Stimulated activated CD8-positive, alpha-beta memory T cell treated with anti-CD3 and anti-CD28 coated beads, Interleukin-2, amount 100 ng/mL, for 48 hours (primary cell): ENCODE measurements around the gene ACSM3.
"Not testable (repeated sequence)": the region's sequence is repeated elsewhere in the genome, so short reads cannot be mapped to it uniquely, and the experiment has no call there.

Source experiments
- DNase-seq, 2 donors: peaks; one replicate each; pipeline ENCODE4 v3.0.0-alpha.2; 2020; ENCODE audit warnings: low read depth in 2 of 2

ACSM3 gene

GRCh38 chr16:20755238-20755637, 8.6 kb upstream of the ACSM3 start:
- DNase-seq: no peak

DNA sequence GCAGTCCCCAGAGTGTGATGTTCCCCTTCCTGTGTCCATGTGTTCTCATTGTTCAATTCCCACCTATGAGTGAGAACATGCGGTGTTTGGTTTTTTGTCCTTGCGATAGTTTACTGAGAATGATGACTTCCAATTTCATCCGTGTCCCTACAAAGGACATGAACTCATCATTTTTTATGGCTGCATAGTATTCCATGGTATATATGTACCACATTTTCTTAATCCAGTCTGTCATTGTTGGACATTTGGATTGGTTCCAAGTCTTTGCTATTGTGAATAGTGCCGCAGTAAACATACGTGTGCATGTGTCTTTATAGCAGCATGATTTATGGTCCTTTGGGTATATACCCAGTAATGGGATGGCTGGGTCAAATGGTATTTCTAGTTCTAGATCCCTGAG, 8.0 kb upstream of the ACSM3 start:
- not testable (repeated sequence) for DNase-seq

GRCh38 chr16:20760346-20760745, 3.5 kb upstream of the ACSM3 start:
- DNase-seq: no peak

DNA sequence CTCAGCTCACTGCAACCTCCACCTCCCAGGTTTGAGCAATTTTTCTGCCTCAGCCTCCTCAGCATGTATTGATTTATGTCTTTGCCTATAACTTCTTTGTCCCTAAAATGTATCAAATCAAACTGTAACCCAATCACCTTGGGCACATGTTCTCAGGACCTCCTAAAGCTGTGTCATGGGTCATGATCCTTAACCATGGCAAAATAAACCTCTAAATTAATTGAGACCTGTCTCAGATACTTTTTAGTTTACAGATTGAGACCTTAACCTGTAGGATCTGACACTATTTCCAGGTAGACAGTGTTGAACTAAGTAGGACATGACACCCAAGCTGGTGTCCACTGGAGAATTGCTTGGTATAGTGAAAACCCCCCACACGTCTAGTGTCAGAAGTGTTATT, 2.6 kb upstream of the ACSM3 start:
- no peak for DNase-seq

DNA sequence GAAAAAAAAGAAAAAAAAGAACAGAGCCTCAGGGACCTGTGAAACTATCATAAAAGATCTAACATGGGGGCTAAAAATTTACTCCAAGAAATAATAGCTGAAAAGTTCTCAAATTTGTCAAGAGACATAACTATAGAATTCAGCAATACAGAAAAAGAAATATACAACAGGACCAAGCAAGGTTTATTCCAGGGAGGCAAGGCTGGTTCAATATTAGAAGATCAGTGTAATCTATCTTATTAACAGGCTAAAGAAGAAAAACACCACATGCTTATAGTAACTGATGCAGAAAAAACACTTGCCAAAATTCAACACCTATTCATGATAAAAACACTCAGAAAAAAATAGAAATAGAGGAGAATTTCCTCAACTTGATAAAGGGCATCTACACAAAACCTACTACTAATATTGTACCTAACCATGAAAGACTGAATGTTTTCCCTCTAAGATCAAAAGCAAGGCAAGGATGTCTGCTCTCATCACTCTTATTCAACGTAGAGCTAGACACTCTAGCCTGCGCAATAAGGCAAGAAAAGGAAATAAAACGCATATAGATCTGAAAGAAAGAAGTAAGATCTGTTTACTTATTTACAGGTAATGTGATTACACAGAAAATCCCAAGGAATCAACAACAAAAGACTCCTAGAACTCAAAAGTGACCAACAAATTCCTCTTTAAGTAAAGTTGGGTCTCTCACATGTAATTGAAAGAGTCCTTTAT, 1.2 kb upstream of the ACSM3 start:
- no peak for DNase-seq

- not testable (repeated sequence) for DNase-seq
These were observed 634 bp downstream of the ACSM3 start for GRCh38 chr16:20764448-20764847.

GRCh38 chr16:20765732-20766131, 1.9 kb downstream of the ACSM3 start:
- no peak for DNase-seq

- DNase-seq: no peak
These were observed 2.5 kb downstream of the ACSM3 start for GRCh38 chr16:20766294-20766693.

DNA sequence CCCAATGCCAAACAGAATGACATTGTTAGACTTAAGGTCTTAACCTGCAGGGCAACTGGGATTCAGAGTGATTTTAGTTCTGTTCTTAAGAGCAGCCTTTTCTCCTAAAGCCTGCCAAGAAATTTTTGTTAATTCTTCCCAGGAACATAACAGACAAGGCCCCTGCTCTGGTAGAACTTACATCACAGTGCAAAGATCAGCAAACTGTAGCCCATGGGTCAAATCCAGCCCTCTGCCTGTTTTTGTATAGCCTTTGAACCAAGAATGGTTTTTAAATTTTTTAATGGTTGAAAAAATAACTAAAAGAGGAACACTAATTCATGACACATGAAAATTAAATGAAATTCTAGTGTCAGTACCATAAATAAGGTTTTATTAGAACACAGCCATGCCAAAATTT, 3.8 kb downstream of the ACSM3 start:
- no peak for DNase-seq

DNA sequence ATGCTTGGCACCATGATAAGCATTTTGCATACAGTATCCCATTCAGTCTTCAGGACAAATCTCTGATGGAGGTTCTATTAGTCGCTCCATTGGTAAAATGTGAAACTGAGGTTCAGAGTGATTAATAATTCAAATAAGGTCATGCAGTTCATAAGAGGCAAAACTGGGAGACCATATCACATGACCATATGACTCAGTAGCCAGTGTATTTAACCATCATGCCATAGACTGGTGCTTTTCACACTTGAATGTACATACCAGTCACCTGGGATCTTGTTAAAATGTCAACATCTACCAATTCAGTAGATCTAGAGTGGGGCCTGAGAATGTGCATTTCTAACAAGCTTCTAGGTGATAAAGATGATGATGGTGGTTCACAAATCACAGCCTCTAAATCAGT, 4.3 kb downstream of the ACSM3 start:
- no peak for DNase-seq

- DNase-seq: no peak
These were observed 5.0 kb downstream of the ACSM3 start for GRCh38 chr16:20768818-20769217.

GRCh38 chr16:20773679-20774078, 9.9 kb downstream of the ACSM3 start:
- no peak for DNase-seq

DNA sequence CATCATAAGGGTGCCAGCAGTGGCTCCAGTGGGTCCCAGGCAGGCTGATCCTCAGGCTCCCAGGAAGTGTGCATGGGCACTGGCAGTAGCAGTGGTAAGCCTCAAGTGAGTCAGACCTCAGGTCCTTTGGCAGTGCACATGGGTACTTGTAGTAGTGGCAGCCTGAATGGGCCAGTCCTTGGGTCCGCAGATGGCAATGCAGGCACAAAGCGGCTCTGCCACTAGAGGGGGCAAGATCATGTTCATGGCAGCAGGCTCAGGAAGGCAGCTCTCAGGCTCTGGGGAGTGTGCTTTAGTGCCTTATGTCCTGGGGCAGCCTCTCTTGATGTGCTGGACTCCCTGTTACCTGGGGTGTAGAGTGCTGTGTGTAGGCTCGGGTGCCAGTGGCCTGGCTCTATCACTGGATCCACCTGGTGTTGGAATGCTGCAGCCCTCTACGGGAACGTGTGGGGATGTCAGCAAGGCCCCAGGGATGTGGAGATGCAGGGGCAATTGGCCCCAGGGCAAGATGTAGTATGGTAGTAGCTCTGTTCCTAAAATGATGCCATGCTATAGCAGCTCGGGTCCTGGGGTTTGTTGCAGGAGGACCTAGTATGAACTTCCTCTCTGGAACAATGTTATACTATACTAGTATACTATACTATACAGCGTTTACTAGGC, 11.0 kb downstream of the ACSM3 start:
- peak; percentile 48 to 49 for DNase-seq

GRCh38 chr16:20781697-20782096, 17.9 kb downstream of the ACSM3 start:
- DNase-seq: no peak

- no peak for DNase-seq
These were observed 18.7 kb downstream of the ACSM3 start for GRCh38 chr16:20782470-20782869.

- no peak for DNase-seq
These were observed 20.4 kb downstream of the ACSM3 start for GRCh38 chr16:20784204-20784603.

DNA sequence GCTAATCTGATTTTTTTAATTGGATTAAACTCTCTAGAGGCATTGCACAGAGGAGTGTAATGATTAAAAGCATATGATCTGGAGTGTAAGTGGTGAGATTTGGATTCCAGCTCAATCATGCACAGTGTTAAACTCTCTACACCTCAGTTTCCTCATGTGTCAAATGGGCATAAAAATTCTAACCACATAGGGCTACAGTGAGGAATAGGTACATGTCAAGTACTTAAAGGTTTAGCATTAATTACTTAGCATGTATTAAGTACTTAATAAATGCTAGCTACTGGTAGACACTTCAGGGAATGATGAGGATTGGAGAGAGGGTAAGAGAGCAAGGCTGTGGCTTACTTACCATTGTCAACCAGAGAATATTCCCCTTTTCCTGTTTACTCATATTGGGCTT, 25.3 kb downstream of the ACSM3 start:
- no peak for DNase-seq

- DNase-seq: no peak
These were observed 28.3 kb downstream of the ACSM3 start for GRCh38 chr16:20791923-20792612.

DNA sequence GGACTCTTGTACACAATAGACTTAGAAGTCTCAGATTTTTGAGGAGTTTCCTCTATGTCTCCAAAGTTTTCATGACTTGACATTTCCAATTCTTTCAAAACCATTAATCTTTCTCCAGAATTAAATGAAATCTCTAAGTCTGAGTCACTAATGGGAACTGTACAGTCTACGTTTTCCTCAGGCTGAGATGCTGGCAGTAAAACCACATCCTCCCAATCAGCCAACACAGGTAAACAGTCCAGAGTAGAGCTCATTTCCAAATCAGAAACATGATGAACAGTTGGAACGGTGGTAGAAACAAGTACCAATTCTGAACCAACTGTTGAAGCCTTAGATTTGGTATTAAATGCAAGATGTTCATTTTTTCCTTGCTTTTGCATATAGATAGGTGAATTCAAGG, 34.5 kb downstream of the ACSM3 start:
- no peak for DNase-seq

DNA sequence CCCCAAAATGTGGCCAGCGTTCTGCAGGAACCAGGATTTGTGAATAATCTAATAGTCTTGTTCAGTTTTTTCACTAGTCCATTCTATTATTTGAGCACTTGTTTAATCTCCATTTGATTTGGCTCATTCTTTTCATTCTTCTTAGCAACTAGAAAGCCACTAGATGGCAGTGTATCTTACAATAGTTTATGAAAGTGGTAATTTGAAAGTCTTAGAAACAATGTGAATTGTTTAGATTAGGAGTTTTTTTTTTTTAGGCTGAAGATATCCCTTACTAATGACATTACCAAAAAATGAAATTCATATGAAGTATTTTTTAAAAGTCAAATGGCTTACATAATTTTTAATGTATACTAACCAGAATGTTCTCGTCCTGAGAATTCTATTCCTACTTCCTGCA, 35.8 kb downstream of the ACSM3 start:
- no peak for DNase-seq

DNA sequence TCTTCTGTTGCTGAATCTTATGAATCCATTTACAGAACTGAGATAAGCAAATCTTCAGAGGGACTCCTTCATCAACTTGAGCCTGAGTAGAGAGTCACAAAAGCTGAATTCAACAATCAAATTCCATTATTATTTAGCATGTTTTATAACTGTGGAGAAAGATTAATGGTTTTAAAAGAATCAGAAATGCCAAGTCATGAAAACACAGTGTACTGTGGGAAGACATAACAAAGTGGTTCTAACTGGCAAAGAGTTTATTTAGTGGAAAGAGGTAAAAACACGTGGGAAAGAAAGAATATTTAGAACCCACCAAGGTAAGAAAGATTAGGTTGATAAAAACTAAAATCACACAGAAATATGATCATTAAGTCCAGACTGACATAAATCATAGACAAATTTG, 37.5 kb downstream of the ACSM3 start:
- no peak for DNase-seq

DNA sequence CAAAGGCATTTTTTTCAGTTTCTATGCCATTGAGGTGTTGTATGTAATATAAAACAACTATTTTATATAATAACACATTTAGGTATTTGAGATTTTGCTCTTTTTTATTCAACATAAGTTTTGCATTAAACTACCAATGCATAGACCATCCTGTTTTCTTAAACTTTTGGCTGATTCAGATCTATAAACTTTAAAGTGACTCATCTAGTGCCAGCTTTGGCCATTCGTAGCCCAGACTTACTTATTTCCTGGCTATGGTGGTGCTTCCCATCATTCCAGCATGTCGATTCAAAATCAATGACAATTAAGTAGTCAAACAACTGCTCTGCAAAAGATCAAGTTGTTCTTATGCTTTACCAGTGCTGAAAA, 39.4 kb downstream of the ACSM3 start:
- DNase-seq: no peak

DNA sequence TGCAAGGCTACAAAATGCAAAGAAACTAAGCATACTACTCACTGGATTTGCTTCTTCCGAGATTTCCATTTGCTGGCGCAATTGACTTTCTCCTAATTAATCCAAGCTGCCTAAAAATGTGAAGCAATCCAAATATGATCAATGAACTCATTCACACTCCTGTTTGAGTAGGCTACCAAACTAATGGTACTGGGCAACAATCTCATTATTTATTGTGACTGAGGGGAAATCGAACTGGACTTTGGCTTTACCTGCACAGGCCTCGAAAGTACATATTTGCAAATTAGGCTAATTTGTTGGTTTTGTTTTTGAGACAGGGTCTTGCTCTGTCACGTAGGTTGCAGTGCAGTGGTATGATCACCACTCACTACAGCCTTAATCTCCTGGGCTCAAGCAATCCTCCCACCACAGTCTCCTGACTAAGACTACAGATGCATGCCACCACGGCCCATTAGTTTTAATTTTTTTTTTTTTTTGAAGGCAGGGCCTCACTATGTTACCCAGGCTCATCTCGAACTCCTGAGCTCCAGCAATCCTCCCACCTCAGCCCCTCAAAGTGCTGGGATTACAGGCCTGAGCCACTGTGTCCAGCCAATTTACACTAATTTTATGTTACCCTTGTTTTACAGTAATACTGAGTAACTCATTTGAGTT, 39.9 kb downstream of the ACSM3 start:
- no peak for DNase-seq
